Endothelial cell of umbilical vein (primary cell): ENCODE measurements around the gene B3GAT1. TPM values are rescaled to one million over a fixed set of nuclear protein-coding genes. Genes with fewer than 3 reads are reported as not detected.

ENCODE experiments used
- BruUV-seq: library from RNA; stranded (reverse); fragments of 400-500 nt; replicated peaks from 2 replicates; lab custom pipeline; 2021; lab: Mats Ljungman, UMichigan
- CTCF ChIA-PET: fragments of 300-600, 350-600 bp; sonication (Branson Sonifier 250); formaldehyde crosslinking; loops from one replicate; lab custom pipeline; 2021; ENCODE audit warnings: antibody characterized with exemption, inconsistent platforms; lab: Charles Lee
- POLR2A ChIA-PET: fragments of 300-600, 350-600 bp; sonication (Branson Sonifier 250); formaldehyde crosslinking; loops from one replicate; lab custom pipeline; 2021; ENCODE audit warnings: antibody characterized with exemption, inconsistent platforms; lab: Charles Lee
- DNase-seq: peaks from one replicate; pipeline ENCODE4 v3.0.0-alpha.2; 2011; ENCODE audit warnings: low read depth, low spot score
- FAIRE-seq: peaks from 2 replicates; lab custom pipeline; 2011; peaks lifted over from hg19 to GRCh38; lab: Jason Lieb, UNC
- H2AFZ ChIP-seq: 2 replicates; pipeline ENCODE4 v1.6.0; 2012; ENCODE audit warnings: low read depth, low read length, control low read depth, inconsistent platforms
- H3K27ac ChIP-seq: 2 replicates; pipeline ENCODE4 v1.5.1; 2011; ENCODE audit warnings: low read depth, mild to moderate bottlenecking, control low read depth, low read length, moderate library complexity; ENCODE audit not compliant: insufficient read depth
- H3K27me3 ChIP-seq, 2 experiments: 2 replicates each; pipeline versions ENCODE4 v1.6.0 to v1.6.1; 2011; ENCODE audit warnings: low read length in 2 of 2, mixed read lengths in 1 of 2; ENCODE audit not compliant: control insufficient read depth in 2 of 2, insufficient read depth in 2 of 2
- H3K36me3 ChIP-seq, 2 experiments: 2 replicates in 1 of 2; 3 replicates in 1 of 2; pipeline ENCODE4 v1.5.1; 2011; ENCODE audit warnings: low read length in 2 of 2, mild to moderate bottlenecking in 1 of 2, moderate library complexity in 1 of 2; ENCODE audit not compliant: control insufficient read depth in 2 of 2, insufficient read depth in 2 of 2; ENCODE audit errors: extremely low read depth in 1 of 2
- H3K4me1 ChIP-seq: 3 replicates; pipeline ENCODE4 v1.5.1; 2011; ENCODE audit warnings: mild to moderate bottlenecking, low read length; ENCODE audit not compliant: control insufficient read depth, insufficient read depth; ENCODE audit errors: extremely low read depth
- H3K4me2 ChIP-seq: 2 replicates; pipeline ENCODE4 v1.6.1; 2011; ENCODE audit warnings: low read length, control low read depth, mixed read lengths; ENCODE audit not compliant: insufficient read depth
- H3K4me3 ChIP-seq, 3 experiments: fragments of 200-600 bp in 1 of 3; sonication (generic), shearing (Covaris generic) in 1 of 3; replicated peaks in 1 of 3; 2 replicates each; pipeline ENCODE4 v1.5.1; 2011 to 2016; ENCODE audit warnings: control low read depth in 3 of 3, low read length in 3 of 3, mild to moderate bottlenecking in 2 of 3, inconsistent platforms in 1 of 3, low read depth in 1 of 3, moderate library complexity in 1 of 3; ENCODE audit not compliant: insufficient read depth in 1 of 3
- H3K79me2 ChIP-seq: 2 replicates; pipeline ENCODE4 v1.6.0; 2012; ENCODE audit warnings: low read length, inconsistent platforms; ENCODE audit not compliant: control insufficient read depth, insufficient read depth
- H3K9ac ChIP-seq: replicated peaks from 2 replicates; pipeline ENCODE3; 2011; ENCODE audit warnings: low read length, control low read depth; ENCODE audit not compliant: insufficient read depth; ENCODE audit errors: extremely low read depth
- H3K9me1 ChIP-seq: replicated peaks from 3 replicates; pipeline ENCODE4 v1.6.0; 2011; ENCODE audit warnings: mild to moderate bottlenecking, low read length; ENCODE audit not compliant: control insufficient read depth, insufficient read depth; ENCODE audit errors: extremely low read depth
- H3K9me3 ChIP-seq: replicated peaks from 2 replicates; pipeline ENCODE4 v1.5.1; 2012; ENCODE audit warnings: low read length, inconsistent platforms; ENCODE audit not compliant: control insufficient read depth, insufficient read depth
- H4K20me1 ChIP-seq: replicated peaks from 2 replicates; pipeline ENCODE3; 2011; ENCODE audit warnings: mild to moderate bottlenecking, low read length; ENCODE audit not compliant: control insufficient read depth, insufficient read depth; ENCODE audit errors: extremely low read depth
- EZH2 ChIP-seq: IDR thresholded peaks from 2 replicates; pipeline ENCODE4 v1.6.1; 2012; ENCODE audit warnings: borderline replicate concordance, low read depth, mild to moderate bottlenecking, moderate library complexity, low read length, inconsistent platforms; ENCODE audit not compliant: severe bottlenecking
- FOS ChIP-seq: IDR thresholded peaks from 2 replicates; pipeline ENCODE4 v1.6.1; 2011; ENCODE audit warnings: mild to moderate bottlenecking, low read length, moderate library complexity, borderline replicate concordance; ENCODE audit not compliant: insufficient read depth
- GATA2 ChIP-seq: IDR thresholded peaks from 2 replicates; pipeline ENCODE4 v1.7.0; 2011; ENCODE audit warnings: low read depth, mild to moderate bottlenecking, moderate library complexity, mixed read lengths, low read length; ENCODE audit not compliant: insufficient read length, insufficient read depth
- JUN ChIP-seq: IDR thresholded peaks from 2 replicates; pipeline ENCODE4 v1.6.1; 2011; ENCODE audit warnings: borderline replicate concordance, low read depth; ENCODE audit not compliant: insufficient read length, insufficient read depth
- MAX ChIP-seq: IDR thresholded peaks from 2 replicates; pipeline ENCODE4 v1.6.1; 2011; ENCODE audit not compliant: insufficient read depth, insufficient read length
- MYC ChIP-seq: IDR thresholded peaks from one replicate; pipeline ENCODE4 v1.6.1; 2011; ENCODE audit warnings: mild to moderate bottlenecking, low read depth, low read length
- POLR2A ChIP-seq: IDR thresholded peaks from 2 replicates; pipeline ENCODE4 v1.6.1; 2012; ENCODE audit warnings: low read depth, mild to moderate bottlenecking, control low read depth, low read length
- POLR2AphosphoS5 ChIP-seq: IDR thresholded peaks from 2 replicates; pipeline ENCODE4 v1.6.1; 2012; ENCODE audit warnings: low read depth, mild to moderate bottlenecking, control low read depth, low read length, moderate library complexity; ENCODE audit not compliant: insufficient read depth
- dilution Hi-C: fragments of 300-500 bp; cut with MboI; formaldehyde crosslinking; loops from one replicate; pipeline ENCODE4 v1.15.0; 2019; ENCODE audit warnings: low sequenced_read_pairs; ENCODE audit not compliant: extremely low pct_ligation_motif_present
- intact Hi-C: fragments of 100-400 bp; cut with micrococcal nuclease; formaldehyde crosslinking; loops from one replicate; pipeline ENCODE4 v1.10.0; 2022
- polyA plus RNA-seq, 4 experiments: library from polyadenylated mRNA; depleted of rRNA in 3 of 4; stranded (reverse) in 3 of 4; unstranded in 1 of 4; fragments of >200 nt; gene quantifications; 2 replicates each; pipeline versions ENCODE4 v1.2.1 to v1.2.3, GENCODE V29; 2011 to 2012; ENCODE audit warnings: missing spikeins in 1 of 4
- total RNA-seq: library from RNA; stranded (reverse); gene quantifications from 2 replicates; pipeline ENCODE4 v1.2.3, GENCODE V29; 2021
- TF ChIP-seq, protein P1 (sequence below), 2 donors: IDR thresholded peaks; 1 replicate in 1 of 2; 2 replicates in 1 of 2; pipeline ENCODE4 v1.5.1; 2011; ENCODE audit warnings: low read length in 2 of 2, mild to moderate bottlenecking in 2 of 2, moderate library complexity in 2 of 2, control low read depth in 1 of 2, inconsistent platforms in 1 of 2, low read depth in 1 of 2; ENCODE audit not compliant: insufficient read depth in 1 of 2; ENCODE audit errors: extremely low read depth in 1 of 2

B3GAT1 gene
- total and polyA plus RNA-seq, 2 donors (not counting 3 experiments of a cell fraction or from before 2014, with no cell fraction given): 0.01 TPM; not detected in 1

DNA sequence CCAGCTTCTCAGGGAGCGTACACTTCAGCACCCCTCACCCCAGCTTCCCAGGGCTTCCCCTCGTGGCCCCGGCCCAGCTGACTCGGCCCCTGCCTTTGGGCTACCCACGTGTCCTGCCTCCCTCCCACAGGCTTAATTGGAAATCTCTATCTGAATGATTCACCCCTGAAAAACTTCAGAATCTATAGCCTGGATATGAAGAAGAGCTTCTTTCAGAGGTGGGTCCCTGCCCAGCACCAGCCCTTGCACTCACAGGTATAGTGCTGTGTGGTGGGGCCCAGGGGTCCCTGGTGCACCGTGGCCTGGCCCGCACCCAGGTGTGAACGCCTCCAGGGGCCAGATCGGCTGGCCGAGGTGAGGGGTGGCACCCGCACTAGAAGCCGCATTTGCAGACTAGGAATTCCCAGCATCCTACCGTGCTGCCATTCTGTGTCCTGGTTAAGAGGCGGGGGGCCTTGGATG lies 38.4 kb downstream of the B3GAT1 start:
- Histone ChIP-seq H3K27ac (no peak overlapping the region), H2AFZ (no peak overlapping the region), H3K4me3 (no peak overlapping the region), H4K20me1 (no peaks in the 10 kb centered on the region), H3K9ac (no peak overlapping the region), H3K4me1 (no peaks in the 10 kb centered on the region), H3K9me1 (no peaks in the 10 kb centered on the region), H3K4me2 (no peak overlapping the region), H3K9me3 (no peaks in the 10 kb centered on the region), H3K27me3 (no peaks in the 10 kb centered on the region), H3K36me3 (no peaks in the 10 kb centered on the region), H3K79me2 (no peaks in the 10 kb centered on the region)
- no peak for FAIRE-seq
- CTCF ChIA-PET: no interaction called here
- TF ChIP-seq GATA2 (no peak), MYC (no peak), POLR2A (no peak), MAX (no peak), FOS (no peak), JUN (no peak), EZH2 (no peak), POLR2AphosphoS5 (no peak)
- TF ChIP-seq, protein P1, sequence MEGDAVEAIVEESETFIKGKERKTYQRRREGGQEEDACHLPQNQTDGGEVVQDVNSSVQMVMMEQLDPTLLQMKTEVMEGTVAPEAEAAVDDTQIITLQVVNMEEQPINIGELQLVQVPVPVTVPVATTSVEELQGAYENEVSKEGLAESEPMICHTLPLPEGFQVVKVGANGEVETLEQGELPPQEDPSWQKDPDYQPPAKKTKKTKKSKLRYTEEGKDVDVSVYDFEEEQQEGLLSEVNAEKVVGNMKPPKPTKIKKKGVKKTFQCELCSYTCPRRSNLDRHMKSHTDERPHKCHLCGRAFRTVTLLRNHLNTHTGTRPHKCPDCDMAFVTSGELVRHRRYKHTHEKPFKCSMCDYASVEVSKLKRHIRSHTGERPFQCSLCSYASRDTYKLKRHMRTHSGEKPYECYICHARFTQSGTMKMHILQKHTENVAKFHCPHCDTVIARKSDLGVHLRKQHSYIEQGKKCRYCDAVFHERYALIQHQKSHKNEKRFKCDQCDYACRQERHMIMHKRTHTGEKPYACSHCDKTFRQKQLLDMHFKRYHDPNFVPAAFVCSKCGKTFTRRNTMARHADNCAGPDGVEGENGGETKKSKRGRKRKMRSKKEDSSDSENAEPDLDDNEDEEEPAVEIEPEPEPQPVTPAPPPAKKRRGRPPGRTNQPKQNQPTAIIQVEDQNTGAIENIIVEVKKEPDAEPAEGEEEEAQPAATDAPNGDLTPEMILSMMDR (IDR thresholded peaks at IDR 0.05; ENCODE audit: extremely low read depth in 1 of 2, insufficient read depth in 1 of 2, low read depth in 1 of 2, low read length in 2 of 2): no peak
- intact Hi-C loops (no loop called here), dilution Hi-C loops (no loop called here)
- no TSS peak for BruUV-seq
- no peak for DNase-seq
- POLR2A ChIA-PET: no interaction called here
